PFSK-1 (cell line): ENCODE data around the gene SLC12A9.

Experiments used
- FOXP2 ChIP-seq: optimal IDR thresholded peaks from 2 replicates; pipeline ENCODE3; 2011; ENCODE audit warnings: borderline replicate concordance, control low read depth, inconsistent platforms; ENCODE audit not compliant: insufficient read depth; ENCODE audit errors: extremely low read length, extremely low read depth
- POLR2AphosphoS5 ChIP-seq: IDR thresholded peaks from 2 replicates; pipeline ENCODE4 v1.6.1; 2012; ENCODE audit warnings: low read depth, mild to moderate bottlenecking, control low read depth, low read length, moderate library complexity
- REST ChIP-seq, 2 experiments: IDR thresholded peaks; 2 replicates each; pipeline versions ENCODE4 v1.6.1 to v1.8.0; 2011 to 2012; ENCODE audit warnings: low read depth in 2 of 2, low read length in 2 of 2, control low read depth in 1 of 2, inconsistent platforms in 1 of 2, mild to moderate bottlenecking in 1 of 2, moderate library complexity in 1 of 2; ENCODE audit not compliant: insufficient read depth in 1 of 2
- TAF1 ChIP-seq: IDR thresholded peaks from 2 replicates; pipeline ENCODE4 v1.6.1; 2012; ENCODE audit warnings: low read length, control low read depth, borderline replicate concordance; ENCODE audit not compliant: insufficient read depth

GRCh38 chr7:100908512-100908911 is 56.0 kb downstream of the SLC12A9 start:
- no peak for TF ChIP-seq POLR2AphosphoS5
- TF ChIP-seq TAF1, result no peak
- no peak for TF ChIP-seq FOXP2
- TF ChIP-seq REST (IDR thresholded peaks at IDR 0.05; ENCODE audit: insufficient read depth in 1 of 2, low read depth in 2 of 2, low read length in 2 of 2), result no peak
